ENCODE measurements around the gene ERICH2. TPM values are rescaled to one million over a fixed set of nuclear protein-coding genes. Genes with fewer than 3 reads are reported as not detected.
A peak's percentile ranks its signal among the peaks of the same experiment; 100 is the strongest.

Gene ERICH2
- total RNA-seq, 1 experiment from 2014 or later = 0.74 TPM

- no TSS peak for BruUV-seq (replicated peaks)
- Histone ChIP-seq H3K4me3 (ENCODE audit: low read depth in 2 of 2, low read length in 2 of 2) (peak overlapping the region; percentile 68 to 74), H3K4me1 (ENCODE audit: control insufficient read depth, insufficient read depth, low read length) (peaks cover 5% of the 10 kb centered on the region; the same call in 1 of the 2 replicates), H3K27me3 (ENCODE audit: control insufficient read depth, insufficient read depth, low read length) (peaks cover 7% of the 10 kb centered on the region; the same call in 1 of the 2 replicates), H3K9me3 (ENCODE audit: control insufficient read depth, insufficient read depth, low read depth, low read length) (no peaks in the 10 kb centered on the region), H3K36me3 (ENCODE audit: control insufficient read depth, insufficient read depth, low read length) (no peaks in the 10 kb centered on the region; the same call in 1 of the 2 replicates), H3K27ac (ENCODE audit: low read length) (peak overlapping the region; percentile 70)
- intact Hi-C loops (cut with micrococcal nuclease; ENCODE audit: unreplicated experiment) (no loop called here), in situ Hi-C loops (cut with HindIII; ENCODE audit: low pct_unique_long_range_greater_than_20kb, low sequenced_read_pairs) (no loop called here)
- no peak for DNase-seq (ENCODE audit: low read depth, low spot score)
- TF ChIP-seq TCF7L2 (IDR thresholded peaks at IDR 0.05; ENCODE audit: low read depth, low read length) (no peak), SIN3A (IDR thresholded peaks at IDR 0.05; ENCODE audit: borderline replicate concordance, insufficient read depth, low read depth, low read length) (no peak), POLR2AphosphoS5 (IDR thresholded peaks at IDR 0.05; ENCODE audit: low read depth, low read length) (no peak), REST (IDR thresholded peaks at IDR 0.05; ENCODE audit: insufficient read depth in 1 of 2, low read depth in 2 of 2, low read length in 1 of 2) (no peak)
- TF ChIP-seq, protein P1, sequence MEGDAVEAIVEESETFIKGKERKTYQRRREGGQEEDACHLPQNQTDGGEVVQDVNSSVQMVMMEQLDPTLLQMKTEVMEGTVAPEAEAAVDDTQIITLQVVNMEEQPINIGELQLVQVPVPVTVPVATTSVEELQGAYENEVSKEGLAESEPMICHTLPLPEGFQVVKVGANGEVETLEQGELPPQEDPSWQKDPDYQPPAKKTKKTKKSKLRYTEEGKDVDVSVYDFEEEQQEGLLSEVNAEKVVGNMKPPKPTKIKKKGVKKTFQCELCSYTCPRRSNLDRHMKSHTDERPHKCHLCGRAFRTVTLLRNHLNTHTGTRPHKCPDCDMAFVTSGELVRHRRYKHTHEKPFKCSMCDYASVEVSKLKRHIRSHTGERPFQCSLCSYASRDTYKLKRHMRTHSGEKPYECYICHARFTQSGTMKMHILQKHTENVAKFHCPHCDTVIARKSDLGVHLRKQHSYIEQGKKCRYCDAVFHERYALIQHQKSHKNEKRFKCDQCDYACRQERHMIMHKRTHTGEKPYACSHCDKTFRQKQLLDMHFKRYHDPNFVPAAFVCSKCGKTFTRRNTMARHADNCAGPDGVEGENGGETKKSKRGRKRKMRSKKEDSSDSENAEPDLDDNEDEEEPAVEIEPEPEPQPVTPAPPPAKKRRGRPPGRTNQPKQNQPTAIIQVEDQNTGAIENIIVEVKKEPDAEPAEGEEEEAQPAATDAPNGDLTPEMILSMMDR (IDR thresholded peaks at IDR 0.05) = no peak
- ChIA-PET CTCF (no interaction called here), POLR2A (no interaction called here)
- ATAC-seq = no peak
Observed at GRCh38 chr2:170771421-170771937, 1.3 kb downstream of the ERICH2 start.

DNA sequence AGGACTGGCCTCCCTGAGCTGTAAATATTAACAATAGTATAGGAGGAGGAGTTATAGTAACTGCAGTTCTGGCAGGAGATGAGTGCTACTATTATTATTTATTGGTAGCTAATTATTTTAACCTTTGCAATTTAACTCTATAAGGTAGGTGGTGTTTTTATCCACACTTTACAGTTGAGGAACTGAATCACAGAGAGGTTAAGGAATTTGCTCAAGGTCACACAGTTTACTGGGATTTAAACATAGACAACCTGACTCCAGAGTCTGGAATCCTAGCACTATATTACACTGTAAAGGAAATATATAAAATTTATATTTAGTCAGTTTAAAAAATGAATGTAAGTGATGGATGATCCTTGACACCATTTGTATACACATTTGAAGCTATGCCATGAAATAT, 2.1 kb downstream of the ERICH2 start:
- no TSS peak for BruUV-seq (replicated peaks)
- TF ChIP-seq POLR2AphosphoS5 (IDR thresholded peaks at IDR 0.05; ENCODE audit: low read depth, low read length) (no peak), TCF7L2 (IDR thresholded peaks at IDR 0.05; ENCODE audit: low read depth, low read length) (no peak), SIN3A (IDR thresholded peaks at IDR 0.05; ENCODE audit: borderline replicate concordance, insufficient read depth, low read depth, low read length) (no peak), REST (IDR thresholded peaks at IDR 0.05; ENCODE audit: insufficient read depth in 1 of 2, low read depth in 2 of 2, low read length in 1 of 2) (no peak)
- TF ChIP-seq, protein P1 (IDR thresholded peaks at IDR 0.05) = no peak
- in situ Hi-C loops (cut with HindIII; ENCODE audit: low pct_unique_long_range_greater_than_20kb, low sequenced_read_pairs) = no loop called here
- Histone ChIP-seq H3K9me3 (ENCODE audit: control insufficient read depth, insufficient read depth, low read depth, low read length) (no peaks in the 10 kb centered on the region), H3K4me1 (ENCODE audit: control insufficient read depth, insufficient read depth, low read length) (peaks cover 5% of the 10 kb centered on the region; the same call in 1 of the 2 replicates), H3K4me3 (ENCODE audit: low read depth in 2 of 2, low read length in 2 of 2) (no peak overlapping the region), H3K36me3 (ENCODE audit: control insufficient read depth, insufficient read depth, low read length) (no peaks in the 10 kb centered on the region; the same call in 1 of the 2 replicates), H3K27me3 (ENCODE audit: control insufficient read depth, insufficient read depth, low read length) (peaks cover 7% of the 10 kb centered on the region; the same call in 1 of the 2 replicates), H3K27ac (ENCODE audit: low read length) (peak overlapping the region; percentile 70; the same call in 1 of the 2 replicates)
- CTCF ChIA-PET = no interaction called here
- ATAC-seq (no peak), DNase-seq (ENCODE audit: low read depth, low spot score) (no peak)
- POLR2A ChIA-PET = no interaction called here
- intact Hi-C loops (cut with micrococcal nuclease; ENCODE audit: unreplicated experiment) = no loop called here
